Limb (tissue), 2 donors: ENCODE measurements around the gene CSE1L.
A peak's percentile ranks its signal among the peaks of the same experiment; 100 is the strongest.
"Not testable (repeated sequence)": the region's sequence is repeated elsewhere in the genome, so short reads cannot be mapped to it uniquely, and the experiment has no call there.

Experiments used
- DNase-seq, 2 donors: peaks; one replicate each; pipeline ENCODE4 v3.0.0-alpha.2; 2016; ENCODE audit errors: extremely low spot score in 2 of 2

CSE1L gene

DNA sequence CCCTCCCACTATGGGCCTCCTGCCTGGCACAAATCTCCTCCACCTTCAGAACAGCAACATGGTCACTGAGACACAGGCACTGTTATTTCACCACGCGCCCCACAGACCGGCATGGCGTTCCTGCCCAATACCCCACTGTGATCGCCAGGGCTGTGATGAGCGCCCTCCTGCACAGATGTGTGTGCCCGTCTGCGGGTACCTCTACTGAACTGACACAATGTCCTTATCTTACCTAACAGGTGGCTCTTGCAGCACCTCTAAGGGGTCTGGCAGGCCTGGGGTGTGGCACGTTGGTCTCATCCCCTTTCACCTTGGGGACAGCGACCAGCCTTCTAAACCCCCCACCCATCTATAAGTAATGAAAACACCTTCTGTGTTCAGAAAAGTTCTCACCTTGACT, 77.9 kb downstream of the CSE1L start:
- no peak for DNase-seq

DNA sequence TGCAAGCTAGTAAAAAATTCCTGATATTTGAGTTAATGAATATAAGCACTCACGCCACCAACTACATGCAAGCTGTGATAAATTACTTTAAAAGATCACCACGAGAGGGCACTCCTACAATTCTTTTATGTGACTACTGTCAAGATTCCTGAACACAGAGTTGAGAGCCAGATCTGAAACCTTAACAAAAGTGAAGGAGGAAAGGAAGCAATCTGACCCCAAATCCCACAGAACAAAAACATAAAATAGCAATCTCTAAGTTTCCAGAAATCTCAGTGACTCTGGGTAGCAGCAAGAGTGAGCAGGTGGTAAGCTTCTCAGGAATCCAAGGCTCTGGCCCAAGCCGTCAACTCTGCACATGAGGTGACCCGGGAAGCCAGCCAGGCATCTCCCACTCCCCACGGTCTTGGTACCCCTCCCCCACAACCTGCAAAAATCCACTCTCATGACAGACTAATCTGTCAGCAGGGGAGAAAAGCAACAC, 86.9 kb downstream of the CSE1L start:
- peak; percentile 35 to 62 for DNase-seq

DNA sequence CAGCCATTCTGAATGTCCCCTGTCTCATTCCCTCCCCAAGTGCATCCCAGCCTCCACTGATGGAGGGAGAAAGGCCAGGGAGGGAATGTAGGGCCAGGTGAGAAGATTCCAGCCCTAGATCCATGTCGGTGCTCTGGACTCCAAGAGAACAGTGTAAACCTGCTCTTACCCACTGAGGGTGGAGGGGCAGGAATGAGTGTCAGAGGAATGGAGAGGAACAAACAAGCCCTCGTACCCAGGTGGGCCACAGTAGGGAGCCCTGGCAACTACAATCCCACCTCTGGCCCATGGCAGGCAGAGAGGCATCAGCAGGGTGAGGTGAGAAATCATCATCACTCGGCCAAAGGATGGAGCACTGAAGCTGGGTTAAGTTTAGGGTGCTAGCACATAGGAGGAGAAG, 87.5 kb downstream of the CSE1L start:
- no peak for DNase-seq

DNA sequence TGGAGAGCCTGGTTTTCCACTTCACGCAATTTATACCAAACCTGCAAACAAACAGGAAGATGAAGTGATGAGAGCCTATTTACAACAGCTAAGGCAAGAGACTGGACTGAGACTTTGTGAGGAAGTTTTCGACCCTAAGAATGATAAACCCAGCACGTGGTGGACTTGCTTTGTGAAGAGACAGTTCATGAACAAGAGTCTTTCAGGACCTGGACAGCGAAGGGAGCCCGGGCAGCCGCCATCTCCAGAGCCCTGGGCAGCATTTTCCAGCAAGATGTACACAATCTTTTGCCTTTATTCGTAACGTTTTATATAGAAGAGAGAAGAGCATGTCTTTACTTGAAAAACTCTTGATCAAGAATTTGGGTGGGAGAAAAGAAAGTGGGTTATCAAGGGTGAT, 88.7 kb downstream of the CSE1L start:
- not testable (repeated sequence) for DNase-seq

DNA sequence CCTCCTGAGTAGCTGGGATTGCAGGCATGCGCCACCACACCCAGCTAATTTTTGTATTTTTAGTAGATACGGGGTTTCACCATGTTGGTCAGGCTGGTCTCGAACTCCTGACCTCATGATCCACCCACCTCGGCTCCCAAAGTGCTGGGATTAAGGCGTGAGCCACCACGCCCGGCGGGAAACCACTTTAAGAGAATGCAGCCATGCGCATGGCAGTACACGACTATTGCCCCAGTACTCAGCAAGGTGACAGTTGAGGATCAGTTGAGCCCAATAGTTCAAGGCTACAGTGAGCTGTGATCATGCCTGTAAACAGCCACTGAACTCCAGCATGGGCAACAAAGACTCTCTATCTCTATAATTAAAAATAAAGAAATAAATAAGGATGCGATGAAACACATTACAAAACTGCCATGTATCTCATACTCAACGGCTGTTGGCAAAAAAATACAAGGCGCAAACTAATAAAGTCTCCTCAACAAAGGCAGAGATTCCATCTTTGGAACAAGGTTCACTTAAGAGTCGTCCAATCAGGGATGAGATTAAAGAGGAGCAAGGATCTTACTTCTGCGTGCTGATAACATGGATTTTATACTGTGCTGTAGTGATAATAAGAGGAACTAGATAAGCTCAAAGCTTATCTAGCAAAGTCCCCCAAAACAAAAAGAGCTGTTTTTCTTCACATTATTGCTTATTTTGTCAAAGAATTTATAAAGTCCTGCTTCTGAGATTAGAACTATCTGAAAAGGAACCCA, 90.9 kb downstream of the CSE1L start:
- DNase-seq: no peak

DNA sequence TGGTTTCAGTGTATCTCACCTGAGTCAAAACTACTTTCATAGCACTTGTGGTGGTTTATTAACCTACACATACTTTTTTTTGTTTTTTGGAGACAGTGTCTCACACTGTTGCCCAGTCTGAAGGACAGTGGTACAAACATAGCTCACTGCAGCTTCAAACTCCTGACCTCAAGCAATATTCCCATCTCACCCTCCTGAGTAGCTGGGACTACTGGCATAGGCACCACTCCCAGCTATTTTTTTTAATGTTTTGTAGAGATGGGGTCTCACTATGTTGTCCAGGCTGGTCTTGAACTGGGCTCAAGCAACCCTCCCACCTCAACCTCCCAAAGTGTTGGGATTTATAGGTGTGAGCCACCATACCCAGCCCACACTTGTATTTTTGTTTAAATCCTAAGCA, 92.3 kb downstream of the CSE1L start:
- no peak for DNase-seq

DNA sequence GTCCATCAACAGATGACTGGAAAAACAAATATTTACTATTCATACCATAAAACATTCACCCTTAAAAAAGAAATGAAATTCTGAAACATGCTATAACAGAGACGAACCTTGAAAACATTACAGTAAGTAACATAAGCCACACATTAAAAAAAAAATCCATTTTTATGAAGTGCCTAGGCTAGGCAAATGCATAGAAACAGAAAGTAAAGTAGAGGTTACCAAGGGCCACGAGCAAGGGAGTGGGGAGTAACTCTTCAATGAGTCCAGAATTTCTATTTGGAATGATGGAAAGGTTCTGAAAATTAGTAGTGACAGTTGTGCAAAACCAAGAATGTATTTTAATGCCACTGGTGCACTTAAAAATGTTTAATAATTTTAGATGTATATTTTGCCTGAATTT, 94.3 kb downstream of the CSE1L start:
- no peak for DNase-seq

DNA sequence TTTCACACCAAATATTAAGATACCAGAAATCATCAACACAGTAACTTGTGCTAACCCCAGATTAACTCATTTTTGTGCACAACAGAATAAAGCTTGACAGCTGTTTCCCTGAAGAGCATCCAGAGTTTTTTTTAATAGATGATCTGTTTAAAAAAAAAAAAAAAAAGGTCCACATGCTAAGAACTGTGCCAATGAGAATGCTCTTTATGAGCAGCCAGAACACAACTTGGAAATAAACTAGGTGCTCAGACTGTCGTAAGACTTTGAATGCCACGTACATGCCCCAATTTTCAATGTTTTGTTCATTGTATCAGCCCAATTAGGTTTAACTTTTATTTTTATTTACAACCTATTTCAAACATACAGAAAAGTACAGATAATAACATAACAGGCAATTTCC, 94.7 kb downstream of the CSE1L start:
- no peak for DNase-seq
